Measurements from ENCODE around the gene CRYAA. TPM values are rescaled to one million over a fixed set of nuclear protein-coding genes. Genes with fewer than 3 reads are reported as not detected.

CRYAA gene
- total and polyA plus RNA-seq, 3 donors from 2014 or later = 0.31 TPM; not detected in 2

DNA sequence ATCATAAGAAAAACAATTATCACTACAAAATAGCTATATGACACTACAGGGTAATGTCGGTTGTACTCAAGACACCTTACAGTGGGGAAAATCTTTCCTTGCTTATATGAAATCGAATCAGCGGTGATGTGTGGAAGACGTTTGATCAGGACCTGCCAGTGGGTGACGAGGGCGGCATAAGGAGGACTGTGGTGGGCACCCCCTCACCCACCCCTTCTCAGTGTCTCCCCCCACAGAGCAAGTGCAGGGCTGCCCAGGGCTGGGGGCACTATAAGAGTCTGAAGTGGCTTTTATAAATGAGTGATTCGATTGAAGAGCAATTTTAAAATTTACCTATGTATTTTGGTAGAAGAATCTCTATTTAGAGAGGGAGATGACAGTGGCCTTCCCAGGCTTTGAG, 35.8 kb downstream of the CRYAA start:
- H3K4me3 ChIP-seq = no peak overlapping the region
- 95 to 98% methylated on average over 7 of the region's 7 CpGs for WGBS, 2 donors
- no peak for TF ChIP-seq POLR2A (IDR thresholded peaks at IDR 0.05)
- TF ChIP-seq, protein P1, sequence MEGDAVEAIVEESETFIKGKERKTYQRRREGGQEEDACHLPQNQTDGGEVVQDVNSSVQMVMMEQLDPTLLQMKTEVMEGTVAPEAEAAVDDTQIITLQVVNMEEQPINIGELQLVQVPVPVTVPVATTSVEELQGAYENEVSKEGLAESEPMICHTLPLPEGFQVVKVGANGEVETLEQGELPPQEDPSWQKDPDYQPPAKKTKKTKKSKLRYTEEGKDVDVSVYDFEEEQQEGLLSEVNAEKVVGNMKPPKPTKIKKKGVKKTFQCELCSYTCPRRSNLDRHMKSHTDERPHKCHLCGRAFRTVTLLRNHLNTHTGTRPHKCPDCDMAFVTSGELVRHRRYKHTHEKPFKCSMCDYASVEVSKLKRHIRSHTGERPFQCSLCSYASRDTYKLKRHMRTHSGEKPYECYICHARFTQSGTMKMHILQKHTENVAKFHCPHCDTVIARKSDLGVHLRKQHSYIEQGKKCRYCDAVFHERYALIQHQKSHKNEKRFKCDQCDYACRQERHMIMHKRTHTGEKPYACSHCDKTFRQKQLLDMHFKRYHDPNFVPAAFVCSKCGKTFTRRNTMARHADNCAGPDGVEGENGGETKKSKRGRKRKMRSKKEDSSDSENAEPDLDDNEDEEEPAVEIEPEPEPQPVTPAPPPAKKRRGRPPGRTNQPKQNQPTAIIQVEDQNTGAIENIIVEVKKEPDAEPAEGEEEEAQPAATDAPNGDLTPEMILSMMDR (IDR thresholded peaks at IDR 0.05) = no peak
- intact Hi-C loops (cut with DNase I; ENCODE audit: low total_unique reads) = no loop called here
- no peaks in the 10 kb centered on the region for H3K36me3 ChIP-seq (ENCODE audit: low read depth, missing control alignments)
- DNase-seq = no peak
- no peaks in the 10 kb centered on the region for H3K4me1 ChIP-seq
- H3K9me3 ChIP-seq = no peaks in the 10 kb centered on the region
- H3K27me3 ChIP-seq = no peaks in the 10 kb centered on the region
- H3K27ac ChIP-seq = no peak overlapping the region

- intact Hi-C loops (cut with DNase I; ENCODE audit: low total_unique reads) = no loop called here
- no peaks in the 10 kb centered on the region for H3K27me3 ChIP-seq
- DNase-seq = peak; percentile 4
- no peak overlapping the region for H3K4me3 ChIP-seq
- TF ChIP-seq, protein P1 (IDR thresholded peaks at IDR 0.05) = no peak
- TF ChIP-seq POLR2A (IDR thresholded peaks at IDR 0.05) = no peak
- H3K27ac ChIP-seq = no peak overlapping the region
- H3K4me1 ChIP-seq = peaks cover 5% of the 10 kb centered on the region
- H3K9me3 ChIP-seq = no peaks in the 10 kb centered on the region
- 81 to 90% methylated on average over 13 to 18 of the region's 18 CpGs for WGBS, 2 donors
- H3K36me3 ChIP-seq (ENCODE audit: low read depth, missing control alignments) = no peaks in the 10 kb centered on the region
Observed at GRCh38 chr21:43206231-43207042, 37.6 kb downstream of the CRYAA start.

DNA sequence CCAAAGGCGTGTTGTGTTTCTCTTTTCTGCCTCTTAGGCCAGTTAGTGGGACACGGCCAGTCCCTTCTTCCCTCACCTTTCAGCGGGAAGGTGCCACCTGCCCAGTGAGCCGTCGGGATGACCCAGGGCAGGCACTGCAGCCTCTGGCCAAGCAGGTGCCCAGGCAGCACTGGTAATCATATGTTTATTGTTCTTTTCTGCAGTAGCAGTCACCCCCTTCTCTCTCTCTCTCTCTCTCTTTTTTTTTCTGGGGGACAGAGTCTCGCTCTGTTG, 38.2 kb downstream of the CRYAA start:
- Histone ChIP-seq H3K27me3 (no peaks in the 10 kb centered on the region), H3K4me3 (no peak overlapping the region), H3K36me3 (ENCODE audit: low read depth, missing control alignments) (no peaks in the 10 kb centered on the region), H3K27ac (no peak overlapping the region), H3K4me1 (peaks cover 5% of the 10 kb centered on the region), H3K9me3 (no peaks in the 10 kb centered on the region)
- intact Hi-C loops (cut with DNase I; ENCODE audit: low total_unique reads) = no loop called here
- TF ChIP-seq, protein P1 (IDR thresholded peaks at IDR 0.05) = no peak
- TF ChIP-seq POLR2A (IDR thresholded peaks at IDR 0.05) = no peak
- no peak for DNase-seq
- 91 to 97% methylated on average over 6 of the region's 6 CpGs for WGBS, 2 donors

GRCh38 chr21:43207868-43208267, 39.1 kb downstream of the CRYAA start:
- Histone ChIP-seq H3K4me1 (peaks cover 5% of the 10 kb centered on the region), H3K4me3 (no peak overlapping the region), H3K9me3 (no peaks in the 10 kb centered on the region), H3K27ac (no peak overlapping the region), H3K36me3 (ENCODE audit: low read depth, missing control alignments) (no peaks in the 10 kb centered on the region), H3K27me3 (no peaks in the 10 kb centered on the region)
- intact Hi-C loops (cut with DNase I; ENCODE audit: low total_unique reads) = no loop called here
- DNase-seq = peak; percentile 5
- 91 to 93% methylated on average over 5 to 6 of the region's 6 CpGs for WGBS, 2 donors
- TF ChIP-seq, protein P1 (IDR thresholded peaks at IDR 0.05) = no peak
- no peak for TF ChIP-seq POLR2A (IDR thresholded peaks at IDR 0.05)

All from testis (tissue), 3 donors.